ENCODE measurements around the gene TAS1R2.

Gene TAS1R2

DNA sequence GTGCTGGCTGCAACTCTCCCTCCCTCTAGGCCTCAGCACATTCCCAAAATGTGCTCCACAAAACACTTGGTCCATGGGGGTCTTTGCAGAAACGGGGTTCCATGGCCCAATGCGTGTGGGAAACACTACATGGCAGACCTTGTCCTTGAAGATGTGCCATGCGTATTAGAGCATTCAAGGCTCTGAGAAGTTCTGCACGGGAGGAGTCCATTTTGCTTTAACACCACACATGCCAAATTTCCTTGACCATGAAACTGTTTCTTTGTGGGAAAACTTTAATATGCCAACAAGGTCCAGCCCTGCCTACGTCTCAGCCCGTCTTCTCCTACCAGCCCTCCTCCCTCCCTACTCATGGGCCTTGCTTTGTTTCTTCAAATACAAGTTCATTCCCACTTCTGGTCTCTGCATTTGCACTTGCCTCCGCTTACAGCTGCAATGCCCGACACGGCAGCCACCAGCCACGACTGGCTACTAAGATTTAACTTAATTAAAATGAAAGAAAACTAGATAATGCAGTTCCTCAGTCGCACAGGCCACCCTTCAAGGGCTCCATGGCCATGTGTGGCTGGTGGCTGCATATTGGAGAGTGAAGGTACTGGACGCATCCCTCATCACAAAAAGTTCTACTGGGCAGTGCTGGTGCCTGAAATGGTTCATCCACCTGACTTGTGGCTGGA lies 19.2 kb upstream of the TAS1R2 start:
- no peak overlapping the region for H3K9ac ChIP-seq (ENCODE audit: low read length in 5 of 5)
- H3K4me1 ChIP-seq (ENCODE audit: control insufficient read depth in 5 of 5, insufficient read depth in 5 of 5, low read length in 5 of 5), result peaks cover 0 to 15% (median 10%) of the 10 kb centered on the region in 5 donors

GRCh38 chr1:18877282-18877681 lies 17.8 kb upstream of the TAS1R2 start:
- Histone ChIP-seq H3K4me1 (ENCODE audit: control insufficient read depth in 5 of 5, insufficient read depth in 5 of 5, low read length in 5 of 5) (peaks cover 0 to 14% (median 4%) of the 10 kb centered on the region in 5 donors), H3K9ac (ENCODE audit: low read length in 5 of 5) (no peak overlapping the region), H3K27ac (ENCODE audit: low read depth, low read length) (no peak overlapping the region), H3K9me3 (ENCODE audit: control insufficient read depth in 5 of 5, low read length in 5 of 5) (no peaks in the 10 kb centered on the region), H3K36me3 (ENCODE audit: control insufficient read depth in 5 of 5, insufficient read depth in 5 of 5, low read length in 5 of 5) (peaks cover 0 to 85% (median 64%) of the 10 kb centered on the region in 5 donors), H3K4me3 (ENCODE audit: low read depth in 1 of 5, low read length in 5 of 5) (no peak overlapping the region), H3K27me3 (ENCODE audit: control insufficient read depth in 5 of 5, insufficient read depth in 4 of 5, low read length in 5 of 5) (no peaks in the 10 kb centered on the region)

More for the DNA sequence above, 19.2 kb upstream of the TAS1R2 start:
- H3K9me3 ChIP-seq (ENCODE audit: control insufficient read depth in 5 of 5, low read length in 5 of 5), result no peaks in the 10 kb centered on the region
- H3K27me3 ChIP-seq (ENCODE audit: control insufficient read depth in 5 of 5, insufficient read depth in 4 of 5, low read length in 5 of 5), result no peaks in the 10 kb centered on the region
- H3K4me3 ChIP-seq (ENCODE audit: low read depth in 1 of 5, low read length in 5 of 5), result no peak overlapping the region
- peaks cover 0 to 85% (median 65%) of the 10 kb centered on the region in 5 donors for H3K36me3 ChIP-seq (ENCODE audit: control insufficient read depth in 5 of 5, insufficient read depth in 5 of 5, low read length in 5 of 5)
- no peak overlapping the region for H3K27ac ChIP-seq (ENCODE audit: low read depth, low read length)

DNA sequence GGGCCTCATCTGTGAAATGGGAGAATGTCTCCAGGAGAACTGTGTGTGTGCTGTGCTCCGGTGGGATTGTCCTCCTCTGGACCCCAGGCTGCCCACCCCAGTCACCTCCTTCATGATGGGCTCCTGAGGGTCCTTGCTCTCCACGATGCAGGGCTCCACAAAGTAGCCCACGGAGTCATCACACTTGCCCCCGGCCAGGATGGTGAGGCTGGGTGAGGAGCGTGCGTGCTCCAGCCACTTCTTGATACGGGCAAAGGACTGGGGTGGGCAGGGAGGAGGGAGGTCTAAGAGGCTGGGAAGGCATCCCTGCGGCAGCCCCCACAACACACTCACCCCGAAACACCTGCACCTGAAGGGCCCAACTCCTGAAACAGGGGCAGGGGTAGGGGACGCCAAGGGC lies 16.8 kb upstream of the TAS1R2 start:
- no peak overlapping the region for H3K27ac ChIP-seq (ENCODE audit: low read depth, low read length)
- H3K27me3 ChIP-seq (ENCODE audit: control insufficient read depth in 5 of 5, insufficient read depth in 4 of 5, low read length in 5 of 5), result no peaks in the 10 kb centered on the region
- peaks cover 0 to 84% (median 62%) of the 10 kb centered on the region in 5 donors for H3K36me3 ChIP-seq (ENCODE audit: control insufficient read depth in 5 of 5, insufficient read depth in 5 of 5, low read length in 5 of 5)
- H3K4me1 ChIP-seq (ENCODE audit: control insufficient read depth in 5 of 5, insufficient read depth in 5 of 5, low read length in 5 of 5), result peaks cover 0 to 10% (median 0%) of the 10 kb centered on the region in 5 donors
- H3K9me3 ChIP-seq (ENCODE audit: control insufficient read depth in 5 of 5, low read length in 5 of 5), result no peaks in the 10 kb centered on the region
- no peak overlapping the region for H3K4me3 ChIP-seq (ENCODE audit: low read depth in 1 of 5, low read length in 5 of 5)
- H3K9ac ChIP-seq (ENCODE audit: low read length in 5 of 5), result no peak overlapping the region

DNA sequence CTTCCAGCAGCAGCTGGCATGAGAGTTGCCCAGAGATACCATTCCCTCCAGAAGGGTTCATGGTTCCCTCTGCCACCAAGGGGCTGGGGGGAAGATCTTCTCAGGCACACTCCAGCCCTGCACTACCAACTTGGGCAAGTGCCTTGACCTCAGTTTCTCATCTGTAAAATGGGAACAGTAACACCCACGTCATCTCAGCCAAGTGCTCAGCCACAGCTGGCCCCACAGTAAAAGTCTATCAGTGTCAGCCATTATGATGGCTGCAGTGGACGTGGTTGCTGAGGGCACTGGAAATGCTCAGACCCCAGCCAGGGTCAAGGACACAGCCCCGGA lies 16.3 kb upstream of the TAS1R2 start:
- Histone ChIP-seq H3K27ac (ENCODE audit: low read depth, low read length) (no peak overlapping the region), H3K9me3 (ENCODE audit: control insufficient read depth in 5 of 5, low read length in 5 of 5) (no peaks in the 10 kb centered on the region), H3K9ac (ENCODE audit: low read length in 5 of 5) (no peak overlapping the region), H3K27me3 (ENCODE audit: control insufficient read depth in 5 of 5, insufficient read depth in 4 of 5, low read length in 5 of 5) (no peaks in the 10 kb centered on the region), H3K4me1 (ENCODE audit: control insufficient read depth in 5 of 5, insufficient read depth in 5 of 5, low read length in 5 of 5) (peaks cover 0 to 10% (median under 1%) of the 10 kb centered on the region in 5 donors), H3K4me3 (ENCODE audit: low read depth in 1 of 5, low read length in 5 of 5) (no peak overlapping the region), H3K36me3 (ENCODE audit: control insufficient read depth in 5 of 5, insufficient read depth in 5 of 5, low read length in 5 of 5) (peaks cover 0 to 79% (median 57%) of the 10 kb centered on the region in 5 donors)

DNA sequence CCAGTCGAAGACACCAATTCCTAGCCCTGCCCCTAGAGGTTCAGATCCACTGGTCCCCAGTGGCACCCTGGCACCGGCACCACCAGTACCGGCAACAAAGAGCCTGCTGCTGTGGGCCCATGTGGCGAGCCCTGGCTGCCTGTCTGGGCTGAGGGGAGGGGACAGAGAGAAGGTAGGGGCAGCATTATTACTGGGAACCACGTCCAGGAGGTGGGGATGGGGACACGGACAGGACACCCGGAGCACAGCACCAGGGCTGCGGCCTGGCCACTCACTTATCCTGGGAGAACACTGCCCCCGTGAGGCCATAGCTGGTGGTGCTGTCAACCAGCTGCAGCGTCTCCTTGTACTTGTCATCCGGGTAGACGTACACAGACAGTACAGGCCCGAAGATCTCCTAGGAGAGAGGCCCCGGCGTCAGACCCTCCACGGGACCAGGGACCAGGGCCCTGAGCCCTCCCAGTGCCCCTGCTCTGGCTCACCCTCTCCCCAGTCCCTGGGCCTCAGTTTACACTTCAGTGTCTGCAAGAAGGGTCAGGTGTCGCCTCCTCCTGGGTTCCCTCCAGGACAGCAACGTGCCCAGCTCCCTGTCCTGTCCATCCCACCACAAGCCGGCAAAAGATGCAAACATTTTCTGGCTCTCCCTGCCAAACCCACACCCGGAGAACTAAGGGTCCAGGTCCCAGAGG lies 15.8 kb upstream of the TAS1R2 start:
- peaks cover 0 to 75% (median 53%) of the 10 kb centered on the region in 5 donors for H3K36me3 ChIP-seq (ENCODE audit: control insufficient read depth in 5 of 5, insufficient read depth in 5 of 5, low read length in 5 of 5)
- H3K9me3 ChIP-seq (ENCODE audit: control insufficient read depth in 5 of 5, low read length in 5 of 5), result no peaks in the 10 kb centered on the region
- H3K4me3 ChIP-seq (ENCODE audit: low read depth in 1 of 5, low read length in 5 of 5), result no peak overlapping the region
- no peak overlapping the region for H3K27ac ChIP-seq (ENCODE audit: low read depth, low read length)
- H3K27me3 ChIP-seq (ENCODE audit: control insufficient read depth in 5 of 5, insufficient read depth in 4 of 5, low read length in 5 of 5), result no peaks in the 10 kb centered on the region
- peak overlapping the region in 1 of 5 donors; percentile 14 for H3K9ac ChIP-seq (ENCODE audit: low read length in 5 of 5)
- peaks cover 0 to 11% (median 5%) of the 10 kb centered on the region in 5 donors for H3K4me1 ChIP-seq (ENCODE audit: control insufficient read depth in 5 of 5, insufficient read depth in 5 of 5, low read length in 5 of 5)

- peaks cover 0 to 70% (median 53%) of the 10 kb centered on the region in 5 donors for H3K36me3 ChIP-seq (ENCODE audit: control insufficient read depth in 5 of 5, insufficient read depth in 5 of 5, low read length in 5 of 5)
- peak overlapping the region in 1 of 5 donors; percentile 14 for H3K9ac ChIP-seq (ENCODE audit: low read length in 5 of 5)
These were observed 15.1 kb upstream of the TAS1R2 start for GRCh38 chr1:18874600-18874999.

DNA sequence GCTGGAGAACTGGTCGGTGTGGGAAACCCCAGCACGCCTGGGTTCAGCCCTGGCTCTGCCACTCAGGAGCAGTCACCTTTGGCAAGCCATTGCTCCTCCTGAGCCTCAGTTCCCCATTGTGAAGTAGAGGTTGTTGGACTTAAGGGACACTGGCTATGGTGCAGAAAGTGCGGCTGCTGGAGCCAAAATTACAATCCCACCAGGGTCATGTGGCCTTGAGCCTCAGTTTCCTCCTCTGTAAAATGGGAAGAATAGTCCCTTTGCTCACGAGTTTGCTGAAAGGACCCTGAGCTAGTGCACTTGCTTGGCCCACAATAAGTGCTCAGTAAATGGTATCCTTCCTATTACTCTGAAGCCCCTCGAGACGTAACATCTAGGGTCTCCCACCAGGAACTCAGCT lies 14.6 kb upstream of the TAS1R2 start:
- H3K9me3 ChIP-seq (ENCODE audit: control insufficient read depth in 5 of 5, low read length in 5 of 5), result no peaks in the 10 kb centered on the region
- no peak overlapping the region for H3K4me3 ChIP-seq (ENCODE audit: low read depth in 1 of 5, low read length in 5 of 5)
- peaks cover 0 to 64% (median 50%) of the 10 kb centered on the region in 5 donors for H3K36me3 ChIP-seq (ENCODE audit: control insufficient read depth in 5 of 5, insufficient read depth in 5 of 5, low read length in 5 of 5)
- H3K27ac ChIP-seq (ENCODE audit: low read depth, low read length), result no peak overlapping the region
- H3K4me1 ChIP-seq (ENCODE audit: control insufficient read depth in 5 of 5, insufficient read depth in 5 of 5, low read length in 5 of 5), result peaks cover 0 to 17% (median 8%) of the 10 kb centered on the region in 5 donors
- H3K27me3 ChIP-seq (ENCODE audit: control insufficient read depth in 5 of 5, insufficient read depth in 4 of 5, low read length in 5 of 5), result no peaks in the 10 kb centered on the region
- no peak overlapping the region for H3K9ac ChIP-seq (ENCODE audit: low read length in 5 of 5)

More at GRCh38 chr1:18874600-18874999, 15.1 kb upstream of the TAS1R2 start:
- Histone ChIP-seq H3K4me3 (ENCODE audit: low read depth in 1 of 5, low read length in 5 of 5) (no peak overlapping the region), H3K27ac (ENCODE audit: low read depth, low read length) (no peak overlapping the region), H3K4me1 (ENCODE audit: control insufficient read depth in 5 of 5, insufficient read depth in 5 of 5, low read length in 5 of 5) (peaks cover 0 to 17% (median 8%) of the 10 kb centered on the region in 5 donors), H3K27me3 (ENCODE audit: control insufficient read depth in 5 of 5, insufficient read depth in 4 of 5, low read length in 5 of 5) (no peaks in the 10 kb centered on the region), H3K9me3 (ENCODE audit: control insufficient read depth in 5 of 5, low read length in 5 of 5) (no peaks in the 10 kb centered on the region)

DNA sequence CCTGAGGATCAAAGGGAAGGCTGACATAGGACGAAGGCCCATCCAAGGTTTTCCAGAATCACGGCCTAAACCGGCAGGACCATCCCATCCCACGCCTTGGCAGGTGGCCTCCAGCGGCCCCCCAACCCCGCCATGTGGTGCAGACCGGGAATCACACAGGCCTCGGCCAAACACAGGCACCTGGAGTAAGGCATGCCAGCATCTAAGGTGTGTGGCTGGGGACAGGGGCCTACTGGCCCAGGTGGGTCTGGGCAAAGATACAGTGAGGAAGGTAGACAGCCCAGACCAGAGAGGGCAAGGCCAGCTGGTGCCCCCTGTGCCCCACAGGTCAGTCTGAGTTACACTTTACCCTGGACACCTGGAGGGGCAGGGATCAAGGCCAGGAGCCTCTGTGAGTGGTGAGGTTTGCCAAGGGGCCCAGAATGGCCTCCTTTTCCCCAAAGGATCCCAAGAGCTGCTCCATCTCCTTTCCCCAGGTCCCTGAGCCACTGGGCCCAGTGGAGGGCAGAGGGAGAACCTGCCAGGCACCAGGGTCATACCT lies 12.7 kb upstream of the TAS1R2 start:
- no peak overlapping the region for H3K9ac ChIP-seq (ENCODE audit: low read length in 5 of 5)
- peaks cover 0 to 17% (median 8%) of the 10 kb centered on the region in 5 donors for H3K4me1 ChIP-seq (ENCODE audit: control insufficient read depth in 5 of 5, insufficient read depth in 5 of 5, low read length in 5 of 5)
- no peak overlapping the region for H3K27ac ChIP-seq (ENCODE audit: low read depth, low read length)
- H3K4me3 ChIP-seq (ENCODE audit: low read depth in 1 of 5, low read length in 5 of 5), result no peak overlapping the region
- peaks cover 0 to 46% (median 40%) of the 10 kb centered on the region in 5 donors for H3K36me3 ChIP-seq (ENCODE audit: control insufficient read depth in 5 of 5, insufficient read depth in 5 of 5, low read length in 5 of 5)
- H3K9me3 ChIP-seq (ENCODE audit: control insufficient read depth in 5 of 5, low read length in 5 of 5), result no peaks in the 10 kb centered on the region
- H3K27me3 ChIP-seq (ENCODE audit: control insufficient read depth in 5 of 5, insufficient read depth in 4 of 5, low read length in 5 of 5), result no peaks in the 10 kb centered on the region

DNA sequence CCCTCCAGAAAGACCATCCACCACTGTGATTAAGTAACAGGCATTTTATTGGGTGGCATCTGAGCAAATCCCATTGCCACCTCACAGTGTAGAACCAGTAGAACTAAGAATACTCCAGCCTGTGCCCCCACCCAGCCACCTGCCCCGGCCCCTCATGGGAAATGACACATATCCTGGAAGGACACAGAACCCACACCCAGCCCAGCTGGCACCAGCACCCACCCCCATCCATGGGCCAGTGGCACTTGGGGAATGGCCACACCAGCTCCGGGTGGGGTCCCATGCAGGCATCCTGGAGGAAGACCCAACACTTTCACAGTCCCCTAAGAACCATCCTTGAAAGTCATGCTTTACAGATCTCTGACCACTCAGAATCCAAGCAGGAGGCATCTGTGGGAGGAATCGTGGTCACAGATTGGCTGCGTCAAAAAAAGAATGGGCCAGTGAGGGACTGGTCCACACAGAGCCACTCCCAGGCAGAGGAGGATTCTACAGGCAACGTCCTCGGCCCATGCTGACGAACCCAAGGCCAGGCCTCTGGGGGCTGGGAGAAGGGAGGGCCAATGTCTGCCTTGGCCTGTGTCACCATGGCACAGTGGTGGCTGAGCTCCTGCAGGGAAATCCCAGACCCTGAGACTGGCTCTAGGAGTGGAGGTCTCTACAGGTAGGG lies 12.1 kb upstream of the TAS1R2 start:
- Histone ChIP-seq H3K9ac (ENCODE audit: low read length in 5 of 5) (no peak overlapping the region), H3K4me3 (ENCODE audit: low read depth in 1 of 5, low read length in 5 of 5) (no peak overlapping the region), H3K27ac (ENCODE audit: low read depth, low read length) (no peak overlapping the region), H3K36me3 (ENCODE audit: control insufficient read depth in 5 of 5, insufficient read depth in 5 of 5, low read length in 5 of 5) (peaks cover 0 to 41% (median 34%) of the 10 kb centered on the region in 5 donors), H3K9me3 (ENCODE audit: control insufficient read depth in 5 of 5, low read length in 5 of 5) (no peaks in the 10 kb centered on the region), H3K27me3 (ENCODE audit: control insufficient read depth in 5 of 5, insufficient read depth in 4 of 5, low read length in 5 of 5) (no peaks in the 10 kb centered on the region), H3K4me1 (ENCODE audit: control insufficient read depth in 5 of 5, insufficient read depth in 5 of 5, low read length in 5 of 5) (peaks cover 0 to 17% (median 8%) of the 10 kb centered on the region in 5 donors)
